GM12878 (cell line): Measurements from ENCODE around the gene DMAP1. TPM values are rescaled to one million over a fixed set of nuclear protein-coding genes. Genes with fewer than 3 reads are reported as not detected.

Source experiments
- ATAC-seq: fragments of 200-7000 bp; cut with Tn5 transposase; 3 replicates; pipeline ENCODE4 v1.9.1; 2020; ENCODE audit warnings: mild to moderate bottlenecking, moderate library complexity
- BruUV-seq: library from RNA; stranded (reverse); fragments of 400-500 nt; replicated peaks from 2 replicates; lab custom pipeline; 2021; lab: Mats Ljungman, UMichigan
- CTCF ChIA-PET: fragments of 300-600 bp; sonication (Branson Sonifier 250); formaldehyde crosslinking; extraction: SDS; loops from one replicate; lab custom pipeline; 2021; ENCODE audit warnings: inconsistent platforms; lab: Yijun Ruan, JAX
- POLR2A ChIA-PET: fragments of 350-600 bp; formaldehyde crosslinking; extraction: SDS; loops from one replicate; lab custom pipeline; 2021; ENCODE audit warnings: inconsistent platforms; lab: Charles Lee
- RAD21 ChIA-PET: fragments of 300-600 bp; sonication (Branson Sonifier 250); formaldehyde crosslinking; loops from one replicate; lab custom pipeline; 2023; ENCODE audit warnings: antibody characterized with exemption; ENCODE audit not compliant: unreplicated experiment; lab: Charles Lee
- SMC1A ChIA-PET: fragments of 300-600 bp; sonication (Branson Sonifier 250); formaldehyde crosslinking; loops from one replicate; lab custom pipeline; 2023; ENCODE audit not compliant: unreplicated experiment, uncharacterized antibody; lab: Charles Lee
- DNase-seq: peaks from one replicate; pipeline ENCODE4 v3.0.0-alpha.2; 2011; ENCODE audit warnings: low read depth, low spot score
- FAIRE-seq: peaks from 3 replicates; lab custom pipeline; 2011; peaks lifted over from hg19 to GRCh38; lab: Jason Lieb, UNC
- H2AFZ ChIP-seq: 2 replicates; pipeline ENCODE4 v1.6.0; 2011; ENCODE audit warnings: low read depth, low read length, control low read depth; ENCODE audit not compliant: control insufficient read depth
- H3K27ac ChIP-seq: 2 replicates; pipeline ENCODE4 v1.5.1; 2011; ENCODE audit warnings: control low read depth; ENCODE audit not compliant: control insufficient read depth, insufficient read depth
- H3K27me3 ChIP-seq, 2 experiments: replicated peaks in 1 of 2; 2 replicates each; pipeline versions ENCODE4 v1.6.0 to v1.6.1; 2011; ENCODE audit warnings: low read length in 1 of 2; ENCODE audit not compliant: control insufficient read depth in 2 of 2, insufficient read depth in 2 of 2
- H3K36me3 ChIP-seq, 2 experiments: 2 replicates each; pipeline ENCODE4 v1.5.1; 2011; ENCODE audit warnings: low read length in 1 of 2; ENCODE audit not compliant: control insufficient read depth in 2 of 2, insufficient read depth in 2 of 2
- H3K4me1 ChIP-seq: 2 replicates; pipeline ENCODE4 v1.6.1; 2011; ENCODE audit warnings: mild to moderate bottlenecking, low read length, moderate library complexity, mixed read lengths; ENCODE audit not compliant: control insufficient read depth, insufficient read depth
- H3K4me2 ChIP-seq: 2 replicates; pipeline ENCODE4 v1.6.0; 2011; ENCODE audit warnings: control low read depth; ENCODE audit not compliant: control insufficient read depth, insufficient read depth
- H3K4me3 ChIP-seq: fragments of 200-600 bp; sonication (generic); 2 replicates; pipeline ENCODE4 v1.5.1; 2016
- H3K79me2 ChIP-seq: 2 replicates; pipeline ENCODE4 v1.6.0; 2011; ENCODE audit warnings: low read length; ENCODE audit not compliant: control insufficient read depth, insufficient read depth
- H3K9ac ChIP-seq: 2 replicates; pipeline ENCODE4 v1.8.0; 2011; ENCODE audit warnings: low read length, control low read depth, mixed read lengths; ENCODE audit not compliant: control insufficient read depth, insufficient read depth
- H3K9me3 ChIP-seq: replicated peaks from 3 replicates; pipeline ENCODE4 v1.5.1; 2011; ENCODE audit warnings: mild to moderate bottlenecking, low read length; ENCODE audit not compliant: control insufficient read depth, insufficient read depth
- H4K20me1 ChIP-seq: 2 replicates; pipeline ENCODE4 v1.6.0; 2011; ENCODE audit not compliant: control insufficient read depth, insufficient read depth
- BCL11A ChIP-seq: IDR thresholded peaks from 2 replicates; pipeline ENCODE4 v1.6.1; 2011; ENCODE audit warnings: low read depth, low read length
- E2F8 ChIP-seq: fragments of 450-650 bp; IDR thresholded peaks from 2 replicates; pipeline ENCODE4 v1.6.1; 2018; ENCODE audit warnings: mild to moderate bottlenecking, low read depth, moderate library complexity; ENCODE audit not compliant: partially characterized antibody
- FOXK2 ChIP-seq: fragments of 450-650 bp; IDR thresholded peaks from 2 replicates; pipeline ENCODE4 v1.6.1; 2017; ENCODE audit warnings: mild to moderate bottlenecking, moderate library complexity
- IKZF2 ChIP-seq, 2 experiments: fragments of 450-650 bp; IDR thresholded peaks; 2 replicates each; pipeline ENCODE4 v1.6.1; 2017; ENCODE audit warnings: mild to moderate bottlenecking in 2 of 2, moderate library complexity in 2 of 2
- IRF5 ChIP-seq: fragments of 450-650 bp; IDR thresholded peaks from 2 replicates; pipeline ENCODE4 v1.6.1; 2017; ENCODE audit warnings: borderline replicate concordance
- NFIC ChIP-seq: IDR thresholded peaks from 2 replicates; pipeline ENCODE4 v1.6.1; 2012; ENCODE audit warnings: low read depth, mild to moderate bottlenecking, inconsistent platforms, low read length, moderate library complexity
- POU2F2 ChIP-seq: IDR thresholded peaks from 3 replicates; pipeline ENCODE4 v1.6.1; 2011; ENCODE audit warnings: low read depth, mild to moderate bottlenecking, low read length, borderline replicate concordance
- RUNX3 ChIP-seq: IDR thresholded peaks from 2 replicates; pipeline ENCODE4 v1.6.1; 2012; ENCODE audit warnings: low read length, inconsistent platforms
- WRNIP1 ChIP-seq: IDR thresholded peaks from 2 replicates; pipeline ENCODE4 v1.6.1; 2011; ENCODE audit warnings: low read depth, low read length, improper control_type of control experiment, borderline replicate concordance
- YY1 ChIP-seq: IDR thresholded peaks from 2 replicates; pipeline ENCODE4 v1.6.1; 2011; ENCODE audit warnings: low read depth, mild to moderate bottlenecking, low read length
- ZBTB4 ChIP-seq: fragments of 450-650 bp; formaldehyde crosslinking; IDR thresholded peaks from 2 replicates; pipeline ENCODE4 v1.4.0; 2022; ENCODE audit warnings: mild to moderate bottlenecking, moderate library complexity
- ZSCAN29 ChIP-seq: fragments of 450-650 bp; IDR thresholded peaks from 2 replicates; pipeline ENCODE4 v1.6.1; 2017; ENCODE audit warnings: mild to moderate bottlenecking, moderate library complexity
- WGBS: methylation state at CpG from one replicate; pipeline ENCODE4 v1.1.6; 2016; ENCODE audit warnings: low lambda C conversion rate; ENCODE audit not compliant: insufficient replicate concordance, insufficient coverage; ENCODE audit errors: missing lambda C conversion rate; 5-methylcytosine and 5-hydroxymethylcytosine counted together
- in situ Hi-C: fragments of 300-500 bp; cut with MboI; formaldehyde crosslinking; loops from 9 replicates; pipeline ENCODE4 v1.14.3; 2018; ENCODE audit warnings: mixed read lengths
- intact Hi-C: fragments of 100-400 bp; cut with micrococcal nuclease; formaldehyde crosslinking; loops from one replicate; pipeline ENCODE4 v1.14.2; 2022; ENCODE audit not compliant: unreplicated experiment
- polyA plus RNA-seq, 11 experiments: library from polyadenylated mRNA; depleted of rRNA in 4 of 11; unstranded in 6 of 11; stranded (reverse) in 5 of 11; fragments of >200 nt; fragmentation: Nextera tagmentation in 4 of 11; fragmentation: Illumina TruSeq in 1 of 11; extraction: Ambion mirVana in 4 of 11; extraction: Trizol in 1 of 11; gene quantifications; 1 replicate in 1 of 11; 2 replicates in 10 of 11; pipeline versions ENCODE4 v1.2.1 to v1.2.3, GENCODE V29; 2011 to 2016; ENCODE audit warnings: inconsistent platforms in 2 of 11, missing spikeins in 2 of 11, low read depth in 1 of 11
- total RNA-seq, 4 experiments: library from RNA; depleted of rRNA in 3 of 4; stranded (reverse); fragments of >200 nt in 3 of 4; fragmentation: Illumina TruSeq in 1 of 4; extraction: Trizol in 1 of 4; gene quantifications; 2 replicates each; pipeline versions ENCODE4 v1.2.1 to v1.2.3, GENCODE V29; 2013 to 2021

Gene DMAP1
- total and polyA plus RNA-seq, 10 of the 15 experiments (the other 5 are each of a cell fraction or from before 2014, with no cell fraction given): 1.9 to 59.1 (median 37.7) TPM

GRCh38 chr1:44227211-44227610 is 13.9 kb downstream of the DMAP1 start (continued):
- no peak for TF ChIP-seq ZSCAN29
- TF ChIP-seq NFIC: no peak
- TF ChIP-seq, all 136 proteins: peak for 0

- POLR2A ChIA-PET: interaction anchor here (0.6 kb wide), 1 partner anchor 42 kb away, joined by 3 read pairs; no protein-coding TSS in a partner anchor
- DNase-seq (no peak), FAIRE-seq (no peak), ATAC-seq (no peak)
- Histone ChIP-seq H3K27me3 (no peaks in the 10 kb centered on the region), H3K79me2 (no peaks in the 10 kb centered on the region), H3K9ac (no peak overlapping the region), H3K27ac (no peak overlapping the region), H3K4me3 (no peak overlapping the region), H3K4me1 (no peaks in the 10 kb centered on the region), H3K9me3 (no peaks in the 10 kb centered on the region), H2AFZ (no peak overlapping the region), H4K20me1 (no peaks in the 10 kb centered on the region), H3K4me2 (no peak overlapping the region), H3K36me3 (peaks cover 0 to 5% of the 10 kb centered on the region in 2 experiments; a peak in 1 of 4 replicates)
- 95% methylated on average over 13 of the region's 13 CpGs for WGBS
- no peak for TF ChIP-seq BCL11A
- TF ChIP-seq WRNIP1: no peak
- no peak for TF ChIP-seq E2F8
- no peak for TF ChIP-seq FOXK2
- TF ChIP-seq YY1: no peak
- TF ChIP-seq ZBTB4 (CRISPR knock-in tag): no peak
- TF ChIP-seq IKZF2 (IDR thresholded peaks at IDR 0.05): no peak
- no peak for TF ChIP-seq IRF5
- TF ChIP-seq POU2F2: no peak
- TF ChIP-seq RUNX3: no peak
- intact Hi-C loops (no loop called here), in situ Hi-C loops (no loop called here)
- RAD21 ChIA-PET: interaction anchor here (1.2 kb wide), 1 partner anchor 11 kb away, joined by 3 read pairs; no protein-coding TSS in a partner anchor
- BruUV-seq: no TSS peak
- SMC1A ChIA-PET: no interaction called here
- CTCF ChIA-PET: interaction anchor here (1.5 to 3.2 kb wide), 3 partner anchors 8 to 10 kb away, joined by 4 to 20 read pairs (median 4); no protein-coding TSS in a partner anchor
These were observed 14.9 kb downstream of the DMAP1 start for GRCh38 chr1:44228218-44228617.
